GM12878 (cell line): ENCODE data around the gene LIN7A. TPM values are rescaled to one million over a fixed set of nuclear protein-coding genes. Genes with fewer than 3 reads are reported as not detected.

Source experiments
- ATAC-seq: fragments of 200-7000 bp; cut with Tn5 transposase; 3 replicates; pipeline ENCODE4 v1.9.1; 2020; ENCODE audit warnings: mild to moderate bottlenecking, moderate library complexity
- BruUV-seq: library from RNA; stranded (reverse); fragments of 400-500 nt; replicated peaks from 2 replicates; lab custom pipeline; 2021; lab: Mats Ljungman, UMichigan
- CTCF ChIA-PET: fragments of 300-600 bp; sonication (Branson Sonifier 250); formaldehyde crosslinking; extraction: SDS; loops from one replicate; lab custom pipeline; 2021; ENCODE audit warnings: inconsistent platforms; lab: Yijun Ruan, JAX
- POLR2A ChIA-PET: fragments of 350-600 bp; formaldehyde crosslinking; extraction: SDS; loops from one replicate; lab custom pipeline; 2021; ENCODE audit warnings: inconsistent platforms; lab: Charles Lee
- RAD21 ChIA-PET: fragments of 300-600 bp; sonication (Branson Sonifier 250); formaldehyde crosslinking; loops from one replicate; lab custom pipeline; 2023; ENCODE audit warnings: antibody characterized with exemption; ENCODE audit not compliant: unreplicated experiment; lab: Charles Lee
- SMC1A ChIA-PET: fragments of 300-600 bp; sonication (Branson Sonifier 250); formaldehyde crosslinking; loops from one replicate; lab custom pipeline; 2023; ENCODE audit not compliant: unreplicated experiment, uncharacterized antibody; lab: Charles Lee
- DNase-seq: peaks from one replicate; pipeline ENCODE4 v3.0.0-alpha.2; 2011; ENCODE audit warnings: low read depth, low spot score
- FAIRE-seq: peaks from 3 replicates; lab custom pipeline; 2011; peaks lifted over from hg19 to GRCh38; lab: Jason Lieb, UNC
- H2AFZ ChIP-seq: 2 replicates; pipeline ENCODE4 v1.6.0; 2011; ENCODE audit warnings: low read depth, low read length, control low read depth; ENCODE audit not compliant: control insufficient read depth
- H3K27ac ChIP-seq: 2 replicates; pipeline ENCODE4 v1.5.1; 2011; ENCODE audit warnings: control low read depth; ENCODE audit not compliant: control insufficient read depth, insufficient read depth
- H3K27me3 ChIP-seq, 2 experiments: replicated peaks in 1 of 2; 2 replicates each; pipeline versions ENCODE4 v1.6.0 to v1.6.1; 2011; ENCODE audit warnings: low read length in 1 of 2; ENCODE audit not compliant: control insufficient read depth in 2 of 2, insufficient read depth in 2 of 2
- H3K36me3 ChIP-seq, 2 experiments: 2 replicates each; pipeline ENCODE4 v1.5.1; 2011; ENCODE audit warnings: low read length in 1 of 2; ENCODE audit not compliant: control insufficient read depth in 2 of 2, insufficient read depth in 2 of 2
- H3K4me1 ChIP-seq: 2 replicates; pipeline ENCODE4 v1.6.1; 2011; ENCODE audit warnings: mild to moderate bottlenecking, low read length, moderate library complexity, mixed read lengths; ENCODE audit not compliant: control insufficient read depth, insufficient read depth
- H3K4me2 ChIP-seq: 2 replicates; pipeline ENCODE4 v1.6.0; 2011; ENCODE audit warnings: control low read depth; ENCODE audit not compliant: control insufficient read depth, insufficient read depth
- H3K4me3 ChIP-seq: fragments of 200-600 bp; sonication (generic); 2 replicates; pipeline ENCODE4 v1.5.1; 2016
- H3K79me2 ChIP-seq: 2 replicates; pipeline ENCODE4 v1.6.0; 2011; ENCODE audit warnings: low read length; ENCODE audit not compliant: control insufficient read depth, insufficient read depth
- H3K9ac ChIP-seq: 2 replicates; pipeline ENCODE4 v1.8.0; 2011; ENCODE audit warnings: low read length, control low read depth, mixed read lengths; ENCODE audit not compliant: control insufficient read depth, insufficient read depth
- H3K9me3 ChIP-seq: replicated peaks from 3 replicates; pipeline ENCODE4 v1.5.1; 2011; ENCODE audit warnings: mild to moderate bottlenecking, low read length; ENCODE audit not compliant: control insufficient read depth, insufficient read depth
- H4K20me1 ChIP-seq: 2 replicates; pipeline ENCODE4 v1.6.0; 2011; ENCODE audit not compliant: control insufficient read depth, insufficient read depth
- E4F1 ChIP-seq: fragments of 450-650 bp; IDR thresholded peaks from 2 replicates; pipeline ENCODE4 v1.6.1; 2018; ENCODE audit warnings: borderline replicate concordance, mild to moderate bottlenecking; ENCODE audit not compliant: partially characterized antibody
- EZH2 ChIP-seq: IDR thresholded peaks from 2 replicates; pipeline ENCODE4 v1.6.1; 2012; ENCODE audit warnings: low read depth, mild to moderate bottlenecking, control low read depth, inconsistent platforms, low read length, borderline replicate concordance; ENCODE audit not compliant: control insufficient read depth
- MXI1 ChIP-seq: fragments of 150-350 bp; IDR thresholded peaks from 2 replicates; pipeline ENCODE4 v1.6.1; 2011; ENCODE audit warnings: low read depth, mild to moderate bottlenecking, inconsistent platforms, low read length, improper control_type of control experiment
- RAD21 ChIP-seq: IDR thresholded peaks from 2 replicates; pipeline ENCODE4 v1.6.1; 2011; ENCODE audit warnings: mild to moderate bottlenecking, low read depth, low read length, moderate library complexity; ENCODE audit not compliant: insufficient read depth
- RB1 ChIP-seq: fragments of 450-650 bp; formaldehyde crosslinking; IDR thresholded peaks from 2 replicates; pipeline ENCODE4 v1.6.1; 2017; ENCODE audit warnings: mild to moderate bottlenecking, borderline replicate concordance
- RCOR1 ChIP-seq: conservative IDR thresholded peaks from 2 replicates; pipeline ENCODE4 v1.6.1; 2012; ENCODE audit warnings: low read depth, low read length, improper control_type of control experiment
- RELB ChIP-seq: fragments of 450-650 bp; IDR thresholded peaks from 2 replicates; pipeline ENCODE4 v1.6.1; 2017; ENCODE audit warnings: low read depth, mild to moderate bottlenecking, moderate library complexity
- RFX5 ChIP-seq: IDR thresholded peaks from 2 replicates; pipeline ENCODE4 v1.6.1; 2011; ENCODE audit warnings: low read depth, low read length, improper control_type of control experiment
- WGBS: methylation state at CpG from one replicate; pipeline ENCODE4 v1.1.6; 2016; ENCODE audit warnings: low lambda C conversion rate; ENCODE audit not compliant: insufficient replicate concordance, insufficient coverage; ENCODE audit errors: missing lambda C conversion rate; 5-methylcytosine and 5-hydroxymethylcytosine counted together
- in situ Hi-C: fragments of 300-500 bp; cut with MboI; formaldehyde crosslinking; loops from 9 replicates; pipeline ENCODE4 v1.14.3; 2018; ENCODE audit warnings: mixed read lengths
- intact Hi-C: fragments of 100-400 bp; cut with micrococcal nuclease; formaldehyde crosslinking; loops from one replicate; pipeline ENCODE4 v1.14.2; 2022; ENCODE audit not compliant: unreplicated experiment
- polyA plus RNA-seq, 11 experiments: library from polyadenylated mRNA; depleted of rRNA in 4 of 11; unstranded in 6 of 11; stranded (reverse) in 5 of 11; fragments of >200 nt; fragmentation: Nextera tagmentation in 4 of 11; fragmentation: Illumina TruSeq in 1 of 11; extraction: Ambion mirVana in 4 of 11; extraction: Trizol in 1 of 11; gene quantifications; 1 replicate in 1 of 11; 2 replicates in 10 of 11; pipeline versions ENCODE4 v1.2.1 to v1.2.3, GENCODE V29; 2011 to 2016; ENCODE audit warnings: inconsistent platforms in 2 of 11, missing spikeins in 2 of 11, low read depth in 1 of 11
- total RNA-seq, 4 experiments: library from RNA; depleted of rRNA in 3 of 4; stranded (reverse); fragments of >200 nt in 3 of 4; fragmentation: Illumina TruSeq in 1 of 4; extraction: Trizol in 1 of 4; gene quantifications; 2 replicates each; pipeline versions ENCODE4 v1.2.1 to v1.2.3, GENCODE V29; 2013 to 2021
- TF ChIP-seq, protein P1 (sequence below), 3 experiments: IDR thresholded peaks in 2 of 3; conservative IDR thresholded peaks in 1 of 3; 2 replicates each; pipeline ENCODE4 v1.5.1; 2011; ENCODE audit warnings: low read depth in 3 of 3, low read length in 3 of 3, mild to moderate bottlenecking in 3 of 3, control low read depth in 2 of 3, moderate library complexity in 2 of 3, inconsistent platforms in 1 of 3, mixed read lengths in 1 of 3; ENCODE audit not compliant: control insufficient read depth in 2 of 3, insufficient read depth in 1 of 3; ENCODE audit errors: extremely low read depth in 1 of 3
- TF ChIP-seq, protein P2 (sequence below): fragments of 450-650 bp; IDR thresholded peaks from 2 replicates; pipeline ENCODE4 v1.6.1; 2016; ENCODE audit warnings: mild to moderate bottlenecking

Gene LIN7A
- total and polyA plus RNA-seq, 10 of the 15 experiments (the other 5 are each of a cell fraction or from before 2014, with no cell fraction given), result 0.04 to 0.93 (median 0.35) TPM; not detected in 1

DNA sequence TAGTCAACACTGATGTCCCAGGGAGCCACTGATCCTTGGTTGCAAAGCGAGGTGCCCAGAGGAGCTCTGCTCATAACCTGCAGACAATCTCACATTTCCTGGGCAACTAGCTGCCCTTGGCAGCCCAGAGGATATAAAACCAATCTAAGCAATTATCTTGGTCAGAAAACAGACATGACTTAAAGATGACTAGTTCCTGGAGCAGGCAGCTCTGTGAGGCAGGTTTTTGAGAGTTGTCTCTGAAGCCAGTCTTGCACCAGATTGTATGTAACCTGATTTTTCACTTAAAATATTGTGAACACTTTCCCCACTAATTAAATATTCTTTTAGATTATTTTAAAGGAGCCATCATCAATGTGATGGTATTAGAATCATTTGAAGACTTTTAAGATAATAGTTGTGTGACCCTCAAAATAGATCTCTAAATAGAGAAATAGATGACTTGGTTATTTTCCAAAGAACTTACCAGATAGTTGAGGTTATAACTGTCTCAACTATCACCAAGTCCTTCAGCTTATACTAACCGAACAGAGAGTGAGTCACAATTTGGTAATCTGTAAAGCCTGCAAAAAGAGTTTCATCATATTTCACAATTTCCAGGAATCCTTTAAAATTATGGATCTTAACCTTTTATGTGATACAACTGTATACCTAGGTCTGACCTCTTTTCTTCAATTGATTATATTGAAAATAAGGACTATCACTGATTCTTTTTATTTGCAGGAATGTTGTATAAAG lies 75.9 kb downstream of the LIN7A start:
- H2AFZ ChIP-seq, result no peak overlapping the region
- no peaks in the 10 kb centered on the region for H3K36me3 ChIP-seq
- in situ Hi-C loops, result no loop called here
- SMC1A ChIA-PET, result interaction anchor here (0.6 to 1.8 kb wide), 2 partner anchors 16 to 23 kb away, joined by 3 to 4 read pairs; no protein-coding TSS in a partner anchor
- H3K27me3 ChIP-seq, result no peaks in the 10 kb centered on the region
- ATAC-seq, result no peak
- no peak overlapping the region for H3K4me3 ChIP-seq
- TF ChIP-seq MXI1, result no peak
- no peak for TF ChIP-seq RELB
- TF ChIP-seq, protein P1, sequence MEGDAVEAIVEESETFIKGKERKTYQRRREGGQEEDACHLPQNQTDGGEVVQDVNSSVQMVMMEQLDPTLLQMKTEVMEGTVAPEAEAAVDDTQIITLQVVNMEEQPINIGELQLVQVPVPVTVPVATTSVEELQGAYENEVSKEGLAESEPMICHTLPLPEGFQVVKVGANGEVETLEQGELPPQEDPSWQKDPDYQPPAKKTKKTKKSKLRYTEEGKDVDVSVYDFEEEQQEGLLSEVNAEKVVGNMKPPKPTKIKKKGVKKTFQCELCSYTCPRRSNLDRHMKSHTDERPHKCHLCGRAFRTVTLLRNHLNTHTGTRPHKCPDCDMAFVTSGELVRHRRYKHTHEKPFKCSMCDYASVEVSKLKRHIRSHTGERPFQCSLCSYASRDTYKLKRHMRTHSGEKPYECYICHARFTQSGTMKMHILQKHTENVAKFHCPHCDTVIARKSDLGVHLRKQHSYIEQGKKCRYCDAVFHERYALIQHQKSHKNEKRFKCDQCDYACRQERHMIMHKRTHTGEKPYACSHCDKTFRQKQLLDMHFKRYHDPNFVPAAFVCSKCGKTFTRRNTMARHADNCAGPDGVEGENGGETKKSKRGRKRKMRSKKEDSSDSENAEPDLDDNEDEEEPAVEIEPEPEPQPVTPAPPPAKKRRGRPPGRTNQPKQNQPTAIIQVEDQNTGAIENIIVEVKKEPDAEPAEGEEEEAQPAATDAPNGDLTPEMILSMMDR (IDR thresholded peaks at IDR 0.05 in 2 of 3, conservative IDR thresholded peaks at IDR 0.05 in 1 of 3; ENCODE audit: control insufficient read depth in 2 of 3, extremely low read depth in 1 of 3, insufficient read depth in 1 of 3, low read depth in 3 of 3, low read length in 3 of 3), result no peak
- TF ChIP-seq, protein P2, sequence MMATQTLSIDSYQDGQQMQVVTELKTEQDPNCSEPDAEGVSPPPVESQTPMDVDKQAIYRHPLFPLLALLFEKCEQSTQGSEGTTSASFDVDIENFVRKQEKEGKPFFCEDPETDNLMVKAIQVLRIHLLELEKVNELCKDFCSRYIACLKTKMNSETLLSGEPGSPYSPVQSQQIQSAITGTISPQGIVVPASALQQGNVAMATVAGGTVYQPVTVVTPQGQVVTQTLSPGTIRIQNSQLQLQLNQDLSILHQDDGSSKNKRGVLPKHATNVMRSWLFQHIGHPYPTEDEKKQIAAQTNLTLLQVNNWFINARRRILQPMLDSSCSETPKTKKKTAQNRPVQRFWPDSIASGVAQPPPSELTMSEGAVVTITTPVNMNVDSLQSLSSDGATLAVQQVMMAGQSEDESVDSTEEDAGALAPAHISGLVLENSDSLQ, result no peak
- TF ChIP-seq E4F1, result no peak
- TF ChIP-seq RB1, result no peak
- TF ChIP-seq RFX5, result no peak
- no peak for TF ChIP-seq RCOR1
- TF ChIP-seq RAD21, result no peak
- no peak for TF ChIP-seq EZH2
- TF ChIP-seq, all 136 proteins: peak for 0
- Histone ChIP-seq H3K9me3 (no peaks in the 10 kb centered on the region), H3K4me2 (no peak overlapping the region), H4K20me1 (no peaks in the 10 kb centered on the region), H3K4me1 (no peaks in the 10 kb centered on the region), H3K9ac (no peak overlapping the region), H3K27ac (no peak overlapping the region), H3K79me2 (no peaks in the 10 kb centered on the region)
- intact Hi-C loops, result no loop called here
- FAIRE-seq (no peak), DNase-seq (no peak)
- RAD21 ChIA-PET, result no interaction called here
- 50% methylated on average over 2 of the region's 2 CpGs for WGBS
- POLR2A ChIA-PET, result no interaction called here
- CTCF ChIA-PET, result no interaction called here
- BruUV-seq, result no TSS peak
